HepG2 (cell line): ENCODE results near the gene SVOP. TPM values are rescaled to one million over a fixed set of nuclear protein-coding genes. Genes with fewer than 3 reads are reported as not detected.

Source experiments
- ADNP ChIP-seq: sonication (generic); formaldehyde crosslinking; IDR thresholded peaks from 2 replicates; pipeline ENCODE4 v1.4.0; 2020; ENCODE audit warnings: missing genetic modification reagents
- KAT7 ChIP-seq: IDR thresholded peaks from 2 replicates; pipeline ENCODE4 v1.6.1; 2018; ENCODE audit warnings: borderline replicate concordance, missing compliant biosample characterization
- NFE2L1 ChIP-seq: sonication (generic); formaldehyde crosslinking; IDR thresholded peaks from 2 replicates; pipeline ENCODE4 v1.4.0; 2020; ENCODE audit warnings: missing genetic modification reagents, mild to moderate bottlenecking, borderline replicate concordance
- TBP ChIP-seq: sonication (generic); formaldehyde crosslinking; IDR thresholded peaks from 2 replicates; pipeline ENCODE4 v1.5.0; 2020; ENCODE audit warnings: missing genetic modification reagents
- ZBTB42 ChIP-seq: sonication (generic); formaldehyde crosslinking; IDR thresholded peaks from 2 replicates; pipeline ENCODE4 v1.5.0; 2020; ENCODE audit warnings: mild to moderate bottlenecking, missing genetic modification reagents
- ZEB1 ChIP-seq: IDR thresholded peaks from 2 replicates; pipeline ENCODE4 v1.6.1; 2012; ENCODE audit warnings: mild to moderate bottlenecking, low read depth, inconsistent platforms; ENCODE audit not compliant: insufficient replicate concordance
- ZNF121 ChIP-seq: sonication (generic); formaldehyde crosslinking; IDR thresholded peaks from 2 replicates; pipeline ENCODE4 v1.5.0; 2020; ENCODE audit warnings: mild to moderate bottlenecking, missing genetic modification reagents
- ZNF24 ChIP-seq: fragments of 450-650 bp; IDR thresholded peaks from 2 replicates; pipeline ENCODE4 v1.6.1; 2017; ENCODE audit warnings: antibody characterized with exemption, mild to moderate bottlenecking
- ZNF34 ChIP-seq: sonication (generic); formaldehyde crosslinking; IDR thresholded peaks from 2 replicates; pipeline ENCODE4 v1.4.0; 2020; ENCODE audit warnings: mild to moderate bottlenecking, missing genetic modification reagents, borderline replicate concordance
- ZNF598 ChIP-seq: sonication (generic); formaldehyde crosslinking; IDR thresholded peaks from 2 replicates; pipeline ENCODE4 v1.5.1; 2020; ENCODE audit warnings: mild to moderate bottlenecking, missing genetic modification reagents, borderline replicate concordance
- ZNF781 ChIP-seq: sonication (generic); formaldehyde crosslinking; IDR thresholded peaks from 2 replicates; pipeline ENCODE4 v1.5.1; 2020; ENCODE audit warnings: borderline replicate concordance, mild to moderate bottlenecking, missing genetic modification reagents; ENCODE audit errors: not compliant biosample characterization
- ZNF841 ChIP-seq: sonication (generic); formaldehyde crosslinking; IDR thresholded peaks from 2 replicates; pipeline ENCODE4 v1.8.1; 2023; ENCODE audit warnings: missing genetic modification reagents, borderline replicate concordance
- polyA plus RNA-seq, 8 experiments: library from polyadenylated mRNA; depleted of rRNA in 3 of 8; stranded (reverse) in 7 of 8; unstranded in 1 of 8; fragments of >200 nt; fragmentation: Illumina TruSeq in 4 of 8; extraction: Trizol in 4 of 8; gene quantifications; 2 replicates each; pipeline versions ENCODE4 v1.2.1 to v1.2.3, GENCODE V29; 2011 to 2016; ENCODE audit warnings: low read depth in 4 of 8, missing spikeins in 1 of 8, mixed read lengths in 1 of 8; ENCODE audit not compliant: insufficient read depth in 1 of 8
- total RNA-seq, 5 experiments: library from RNA; depleted of rRNA; stranded (reverse); fragments of >200 nt; fragmentation: Illumina TruSeq; extraction: Trizol; gene quantifications; 2 replicates each; pipeline ENCODE4 v1.2.3, GENCODE V29; 2016; ENCODE audit warnings: low read depth in 1 of 5
- TF ChIP-seq, protein P1 (sequence below): sonication (generic); formaldehyde crosslinking; IDR thresholded peaks from 2 replicates; pipeline ENCODE4 v1.5.0; 2020; ENCODE audit warnings: missing genetic modification reagents, mild to moderate bottlenecking, borderline replicate concordance
- TF ChIP-seq, protein P2 (sequence below): sonication (generic); formaldehyde crosslinking; IDR thresholded peaks from 2 replicates; pipeline ENCODE4 v1.4.0; 2020; ENCODE audit warnings: missing genetic modification reagents, borderline replicate concordance
- TF ChIP-seq, protein P3 (sequence below): sonication (generic); formaldehyde crosslinking; IDR thresholded peaks from 2 replicates; pipeline ENCODE4 v1.5.1; 2020; ENCODE audit warnings: missing genetic modification reagents, mild to moderate bottlenecking, borderline replicate concordance
- TF ChIP-seq, protein P4 (sequence below), 2 experiments: sonication (generic) in 1 of 2; formaldehyde crosslinking in 1 of 2; IDR thresholded peaks; 2 replicates each; pipeline versions ENCODE4 v1.4.0 to v1.6.1; 2018 to 2020; ENCODE audit warnings: missing genetic modification reagents in 2 of 2, borderline replicate concordance in 1 of 2, low read depth in 1 of 2, mild to moderate bottlenecking in 1 of 2, missing biosample characterization in 1 of 2
- TF ChIP-seq, protein P5 (sequence below): IDR thresholded peaks from 2 replicates; pipeline ENCODE4 v1.6.1; 2016; ENCODE audit warnings: missing compliant biosample characterization, missing genetic modification reagents, borderline replicate concordance

The SVOP gene
- total and polyA plus RNA-seq, 2 of the 13 experiments (the other 11 are each of a cell fraction or from before 2014, with no cell fraction given): not detected

DNA sequence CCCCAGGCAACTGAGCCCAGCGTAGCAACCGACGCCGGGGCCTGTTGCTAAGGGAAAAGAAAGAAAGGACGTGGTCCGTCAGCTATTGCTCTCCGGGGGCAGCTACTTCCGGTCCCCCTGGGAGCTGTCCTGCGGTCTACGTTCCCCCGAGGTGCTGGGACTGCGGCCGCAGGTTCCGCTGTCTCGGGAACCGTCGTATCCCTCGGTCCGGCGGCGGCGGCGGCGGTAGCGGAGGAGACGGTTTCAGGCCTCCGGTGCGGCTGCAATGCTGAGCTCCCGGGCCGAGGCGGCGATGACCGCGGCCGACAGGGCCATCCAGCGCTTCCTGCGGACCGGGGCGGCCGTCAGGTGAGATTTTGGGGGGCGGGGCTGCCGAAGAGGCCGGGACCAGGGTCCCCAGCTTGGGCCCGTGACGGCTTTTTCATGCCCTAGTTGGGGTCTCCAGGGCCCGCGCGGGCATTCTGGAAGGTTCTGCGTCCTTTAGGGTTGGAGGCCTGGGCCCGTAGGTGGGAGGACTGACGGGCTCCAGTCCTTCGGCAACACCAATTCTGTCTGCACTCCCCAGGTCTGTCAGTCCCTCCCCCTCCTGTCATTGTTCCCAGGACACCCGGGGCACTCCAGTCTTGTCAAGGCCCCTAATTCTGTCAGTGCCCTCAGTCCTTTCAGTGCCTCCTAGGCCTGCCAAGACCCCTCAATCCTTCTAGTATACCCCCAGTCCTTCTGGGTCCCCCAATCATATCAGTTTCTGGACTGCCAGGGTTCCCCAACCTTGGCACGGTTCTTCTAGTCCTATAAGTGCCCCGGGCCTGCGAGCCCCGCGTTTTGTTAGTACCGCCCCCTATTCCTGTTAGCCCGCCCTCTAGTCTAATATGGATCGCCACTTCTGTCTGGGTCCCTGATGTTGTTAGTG, 31.8 kb upstream of the SVOP start, which contains the start of gene USP30 (continued):
- TF ChIP-seq ZNF598 (CRISPR knock-in tag): peak; percentile 45; the same call in 1 of the 2 replicates
- TF ChIP-seq ZNF841: no peak
- TF ChIP-seq, protein P1, sequence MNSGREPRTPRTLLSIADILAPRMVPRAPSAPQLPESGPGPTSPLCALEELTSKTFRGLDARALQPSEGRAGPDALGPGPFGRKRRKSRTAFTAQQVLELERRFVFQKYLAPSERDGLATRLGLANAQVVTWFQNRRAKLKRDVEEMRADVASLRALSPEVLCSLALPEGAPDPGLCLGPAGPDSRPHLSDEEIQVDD (CRISPR knock-in tag): no peak
- TF ChIP-seq, protein P2, sequence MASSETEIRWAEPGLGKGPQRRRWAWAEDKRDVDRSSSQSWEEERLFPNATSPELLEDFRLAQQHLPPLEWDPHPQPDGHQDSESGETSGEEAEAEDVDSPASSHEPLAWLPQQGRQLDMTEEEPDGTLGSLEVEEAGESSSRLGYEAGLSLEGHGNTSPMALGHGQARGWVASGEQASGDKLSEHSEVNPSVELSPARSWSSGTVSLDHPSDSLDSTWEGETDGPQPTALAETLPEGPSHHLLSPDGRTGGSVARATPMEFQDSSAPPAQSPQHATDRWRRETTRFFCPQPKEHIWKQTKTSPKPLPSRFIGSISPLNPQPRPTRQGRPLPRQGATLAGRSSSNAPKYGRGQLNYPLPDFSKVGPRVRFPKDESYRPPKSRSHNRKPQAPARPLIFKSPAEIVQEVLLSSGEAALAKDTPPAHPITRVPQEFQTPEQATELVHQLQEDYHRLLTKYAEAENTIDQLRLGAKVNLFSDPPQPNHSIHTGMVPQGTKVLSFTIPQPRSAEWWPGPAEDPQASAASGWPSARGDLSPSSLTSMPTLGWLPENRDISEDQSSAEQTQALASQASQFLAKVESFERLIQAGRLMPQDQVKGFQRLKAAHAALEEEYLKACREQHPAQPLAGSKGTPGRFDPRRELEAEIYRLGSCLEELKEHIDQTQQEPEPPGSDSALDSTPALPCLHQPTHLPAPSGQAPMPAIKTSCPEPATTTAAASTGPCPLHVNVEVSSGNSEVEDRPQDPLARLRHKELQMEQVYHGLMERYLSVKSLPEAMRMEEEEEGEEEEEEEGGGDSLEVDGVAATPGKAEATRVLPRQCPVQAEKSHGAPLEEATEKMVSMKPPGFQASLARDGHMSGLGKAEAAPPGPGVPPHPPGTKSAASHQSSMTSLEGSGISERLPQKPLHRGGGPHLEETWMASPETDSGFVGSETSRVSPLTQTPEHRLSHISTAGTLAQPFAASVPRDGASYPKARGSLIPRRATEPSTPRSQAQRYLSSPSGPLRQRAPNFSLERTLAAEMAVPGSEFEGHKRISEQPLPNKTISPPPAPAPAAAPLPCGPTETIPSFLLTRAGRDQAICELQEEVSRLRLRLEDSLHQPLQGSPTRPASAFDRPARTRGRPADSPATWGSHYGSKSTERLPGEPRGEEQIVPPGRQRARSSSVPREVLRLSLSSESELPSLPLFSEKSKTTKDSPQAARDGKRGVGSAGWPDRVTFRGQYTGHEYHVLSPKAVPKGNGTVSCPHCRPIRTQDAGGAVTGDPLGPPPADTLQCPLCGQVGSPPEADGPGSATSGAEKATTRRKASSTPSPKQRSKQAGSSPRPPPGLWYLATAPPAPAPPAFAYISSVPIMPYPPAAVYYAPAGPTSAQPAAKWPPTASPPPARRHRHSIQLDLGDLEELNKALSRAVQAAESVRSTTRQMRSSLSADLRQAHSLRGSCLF (CRISPR knock-in tag): no peak
- TF ChIP-seq KAT7 (CRISPR knock-in tag): peak; percentile 93; the same call in 1 of the 2 replicates
- TF ChIP-seq ZNF24: peak; percentile 72
- TF ChIP-seq ZEB1: peak; percentile 71
- TF ChIP-seq, protein P3, sequence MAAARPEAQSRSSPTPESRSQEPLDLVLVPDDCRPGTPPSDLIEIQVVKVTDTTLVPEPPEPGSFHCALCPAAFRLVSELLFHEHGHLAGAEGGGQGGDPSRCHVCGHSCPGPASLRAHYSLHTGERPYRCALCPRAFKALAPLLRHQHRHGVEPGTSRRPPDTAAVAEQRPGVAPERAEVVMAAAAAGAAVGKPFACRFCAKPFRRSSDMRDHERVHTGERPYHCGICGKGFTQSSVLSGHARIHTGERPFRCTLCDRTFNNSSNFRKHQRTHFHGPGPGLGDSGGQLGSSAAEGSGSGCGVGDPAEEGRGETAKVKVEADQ: peak; percentile 55; the same call in 1 of the 2 replicates
- TF ChIP-seq NFE2L1 (CRISPR knock-in tag): no peak
- TF ChIP-seq, protein P4, sequence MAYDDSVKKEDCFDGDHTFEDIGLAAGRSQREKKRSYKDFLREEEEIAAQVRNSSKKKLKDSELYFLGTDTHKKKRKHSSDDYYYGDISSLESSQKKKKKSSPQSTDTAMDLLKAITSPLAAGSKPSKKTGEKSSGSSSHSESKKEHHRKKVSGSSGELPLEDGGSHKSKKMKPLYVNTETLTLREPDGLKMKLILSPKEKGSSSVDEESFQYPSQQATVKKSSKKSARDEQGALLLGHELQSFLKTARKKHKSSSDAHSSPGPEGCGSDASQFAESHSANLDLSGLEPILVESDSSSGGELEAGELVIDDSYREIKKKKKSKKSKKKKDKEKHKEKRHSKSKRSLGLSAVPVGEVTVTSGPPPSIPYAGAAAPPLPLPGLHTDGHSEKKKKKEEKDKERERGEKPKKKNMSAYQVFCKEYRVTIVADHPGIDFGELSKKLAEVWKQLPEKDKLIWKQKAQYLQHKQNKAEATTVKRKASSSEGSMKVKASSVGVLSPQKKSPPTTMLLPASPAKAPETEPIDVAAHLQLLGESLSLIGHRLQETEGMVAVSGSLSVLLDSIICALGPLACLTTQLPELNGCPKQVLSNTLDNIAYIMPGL (CRISPR knock-in tag; IDR thresholded peaks at IDR 0.05; ENCODE audit: borderline replicate concordance in 1 of 2, low read depth in 1 of 2): peak; percentile 94 to 97
- TF ChIP-seq, protein P5, sequence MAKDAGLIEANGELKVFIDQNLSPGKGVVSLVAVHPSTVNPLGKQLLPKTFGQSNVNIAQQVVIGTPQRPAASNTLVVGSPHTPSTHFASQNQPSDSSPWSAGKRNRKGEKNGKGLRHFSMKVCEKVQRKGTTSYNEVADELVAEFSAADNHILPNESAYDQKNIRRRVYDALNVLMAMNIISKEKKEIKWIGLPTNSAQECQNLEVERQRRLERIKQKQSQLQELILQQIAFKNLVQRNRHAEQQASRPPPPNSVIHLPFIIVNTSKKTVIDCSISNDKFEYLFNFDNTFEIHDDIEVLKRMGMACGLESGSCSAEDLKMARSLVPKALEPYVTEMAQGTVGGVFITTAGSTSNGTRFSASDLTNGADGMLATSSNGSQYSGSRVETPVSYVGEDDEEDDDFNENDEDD (CRISPR knock-in tag): peak; percentile 51; the same call in 1 of the 2 replicates
- peak; percentile 34 for TF ChIP-seq ZNF781 (CRISPR knock-in tag)
- TF ChIP-seq ZNF34 (CRISPR knock-in tag): no peak
- TF ChIP-seq TBP (CRISPR knock-in tag): no peak
- TF ChIP-seq ZNF121: peak; percentile 29; the same call in 1 of the 2 replicates
- TF ChIP-seq ADNP (CRISPR knock-in tag): no peak
- TF ChIP-seq ZBTB42 (CRISPR knock-in tag): no peak
